ENCODE measurements around the gene HOXB8. TPM values are rescaled to one million over a fixed set of nuclear protein-coding genes. Genes with fewer than 3 reads are reported as not detected.

The HOXB8 gene
- total and polyA plus RNA-seq, 10 of the 15 experiments (the other 5 are each of a cell fraction or from before 2014, with no cell fraction given): 0.21 TPM; not detected in 9

DNA sequence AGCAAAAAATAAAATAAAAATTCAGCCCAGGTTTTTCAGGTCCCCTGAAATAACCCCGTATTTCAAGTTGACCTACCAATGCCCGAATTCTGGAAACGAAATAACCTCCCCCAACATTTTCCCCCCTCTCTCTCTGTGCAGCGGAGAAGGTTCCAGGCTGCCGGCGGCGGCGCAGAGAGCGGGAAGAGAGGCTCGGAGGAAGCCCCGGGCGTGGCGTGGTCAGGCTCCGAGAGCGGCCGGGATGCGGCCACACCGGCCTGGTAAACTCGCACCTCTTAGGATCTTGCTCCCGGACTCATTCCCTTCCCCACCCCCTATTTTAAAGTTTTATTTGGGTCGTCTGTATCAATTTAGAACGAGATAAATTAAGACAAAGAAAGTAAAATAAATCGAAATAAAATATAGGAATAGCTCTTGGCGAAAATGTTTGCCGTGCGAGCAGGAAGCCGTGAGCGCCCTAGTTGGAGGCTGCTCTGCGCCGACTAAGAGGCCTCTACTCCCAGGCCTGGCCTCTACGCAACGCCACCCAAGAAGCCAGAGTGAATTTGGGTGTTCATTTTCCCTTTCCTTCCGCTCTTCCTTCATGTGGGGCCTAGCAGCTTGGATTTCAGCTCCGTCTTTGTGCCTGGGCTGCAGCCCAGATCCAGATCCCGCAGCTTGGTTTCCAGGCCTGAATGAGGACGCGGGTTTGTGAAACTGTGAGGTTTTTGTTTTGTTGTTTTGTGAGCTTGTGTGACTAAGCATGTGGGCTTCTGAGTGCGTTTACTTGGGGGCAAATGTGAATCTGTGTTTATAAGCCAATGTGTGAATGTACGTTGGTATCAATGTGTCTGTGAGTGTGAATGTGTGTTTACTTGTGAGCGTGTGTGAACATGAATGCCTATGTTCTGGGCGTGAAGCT is 8.9 kb downstream of the HOXB8 start:
- ChIA-PET POLR2A (no interaction called here), RAD21 (ENCODE audit: unreplicated experiment) (interaction anchor here (0.8 to 1.4 kb wide), 3 partner anchors 12 to 272 kb away, joined by 3 to 5 read pairs (median 3); partner anchors contain the start of gene HOXB5), SMC1A (ENCODE audit: uncharacterized antibody, unreplicated experiment) (interaction anchor here (1.2 to 1.3 kb wide), 2 partner anchors 9 to 12 kb away, joined by 3 to 4 read pairs; no protein-coding TSS in a partner anchor), CTCF (interaction anchor here (0.7 to 2.3 kb wide), 4 partner anchors 23 to 347 kb away, joined by 3 to 6 read pairs (median 4); no protein-coding TSS in a partner anchor)
- intact Hi-C loops (cut with micrococcal nuclease; ENCODE audit: unreplicated experiment): no loop called here
- H3K79me2 ChIP-seq (ENCODE audit: control insufficient read depth, insufficient read depth, low read length): no peaks in the 10 kb centered on the region
- BruUV-seq (replicated peaks): no TSS peak
- no peaks in the 10 kb centered on the region for H3K9me3 ChIP-seq (replicated peaks; ENCODE audit: control insufficient read depth, insufficient read depth, low read length)
- WGBS (ENCODE audit: insufficient coverage, insufficient replicate concordance, low lambda C conversion rate, missing lambda C conversion rate): 90% methylated on average over 41 of the region's 41 CpGs
- FAIRE-seq (no peak), ATAC-seq (no peak), DNase-seq (ENCODE audit: low read depth, low spot score) (no peak)
- no peaks in the 10 kb centered on the region for H3K36me3 ChIP-seq (ENCODE audit: control insufficient read depth in 2 of 2, insufficient read depth in 2 of 2, low read length in 1 of 2)
- H3K27me3 ChIP-seq (replicated peaks in 1 of 2; ENCODE audit: control insufficient read depth in 2 of 2, insufficient read depth in 2 of 2, low read length in 1 of 2): peaks cover 5 to 9% of the 10 kb centered on the region in 2 experiments
- no peaks in the 10 kb centered on the region for H4K20me1 ChIP-seq (ENCODE audit: control insufficient read depth, insufficient read depth)
- H3K4me3 ChIP-seq: no peak overlapping the region
- H3K4me2 ChIP-seq (ENCODE audit: control insufficient read depth, insufficient read depth): no peak overlapping the region
- H3K27ac ChIP-seq (ENCODE audit: control insufficient read depth, insufficient read depth): no peak overlapping the region
- in situ Hi-C loops (cut with MboI): no loop called here
- H2AFZ ChIP-seq (ENCODE audit: control insufficient read depth, low read depth, low read length): no peak overlapping the region
- no peak for TF ChIP-seq BCL11A (IDR thresholded peaks at IDR 0.05; ENCODE audit: low read depth, low read length)
- TF ChIP-seq NFYB (IDR thresholded peaks at IDR 0.05; ENCODE audit: insufficient read depth, low read depth, low read length): no peak
- TF ChIP-seq, protein P1, sequence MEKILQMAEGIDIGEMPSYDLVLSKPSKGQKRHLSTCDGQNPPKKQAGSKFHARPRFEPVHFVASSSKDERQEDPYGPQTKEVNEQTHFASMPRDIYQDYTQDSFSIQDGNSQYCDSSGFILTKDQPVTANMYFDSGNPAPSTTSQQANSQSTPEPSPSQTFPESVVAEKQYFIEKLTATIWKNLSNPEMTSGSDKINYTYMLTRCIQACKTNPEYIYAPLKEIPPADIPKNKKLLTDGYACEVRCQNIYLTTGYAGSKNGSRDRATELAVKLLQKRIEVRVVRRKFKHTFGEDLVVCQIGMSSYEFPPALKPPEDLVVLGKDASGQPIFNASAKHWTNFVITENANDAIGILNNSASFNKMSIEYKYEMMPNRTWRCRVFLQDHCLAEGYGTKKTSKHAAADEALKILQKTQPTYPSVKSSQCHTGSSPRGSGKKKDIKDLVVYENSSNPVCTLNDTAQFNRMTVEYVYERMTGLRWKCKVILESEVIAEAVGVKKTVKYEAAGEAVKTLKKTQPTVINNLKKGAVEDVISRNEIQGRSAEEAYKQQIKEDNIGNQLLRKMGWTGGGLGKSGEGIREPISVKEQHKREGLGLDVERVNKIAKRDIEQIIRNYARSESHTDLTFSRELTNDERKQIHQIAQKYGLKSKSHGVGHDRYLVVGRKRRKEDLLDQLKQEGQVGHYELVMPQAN (conservative IDR thresholded peaks at IDR 0.05): no peak
- TF ChIP-seq EGR1 (IDR thresholded peaks at IDR 0.05; ENCODE audit: borderline replicate concordance in 1 of 2, low read depth in 2 of 2, low read length in 2 of 2): no peak
- no peak for TF ChIP-seq FOS (IDR thresholded peaks at IDR 0.05; ENCODE audit: borderline replicate concordance, extremely low read depth, insufficient read length)
- no peak for TF ChIP-seq JUND (IDR thresholded peaks at IDR 0.05; ENCODE audit: low read depth, low read length)
- TF ChIP-seq GABPA (IDR thresholded peaks at IDR 0.05; ENCODE audit: low read depth): no peak
- no peak for TF ChIP-seq NR2F1 (conservative IDR thresholded peaks at IDR 0.05)
- TF ChIP-seq CHD2 (IDR thresholded peaks at IDR 0.05; ENCODE audit: borderline replicate concordance, low read depth, low read length): no peak
- H3K4me1 ChIP-seq (ENCODE audit: control insufficient read depth, insufficient read depth, low read length): peaks cover 5% of the 10 kb centered on the region
- no peak overlapping the region for H3K9ac ChIP-seq (ENCODE audit: control insufficient read depth, insufficient read depth, low read length)
